Right lobe of liver (tissue), 6 donors: ENCODE results near the gene MYH9. TPM values are rescaled to one million over a fixed set of nuclear protein-coding genes. Genes with fewer than 3 reads are reported as not detected.

ENCODE experiments used
- ATAC-seq, 4 donors: fragments of 200-7000 bp; cut with Tn5 transposase; one replicate each; pipeline ENCODE4 v1.9.1; 2020; ENCODE audit warnings: mild to moderate bottlenecking in 4 of 4, moderate library complexity in 4 of 4
- DNase-seq, 3 donors: peaks; one replicate each; pipeline ENCODE4 v3.0.0-alpha.2; 2020
- H3K27ac ChIP-seq, 3 donors: fragments of 200-600 bp; one replicate each; pipeline ENCODE4 v1.8.0; 2022
- H3K27me3 ChIP-seq, 2 donors: fragments of 200-600 bp; one replicate each; pipeline ENCODE4 v1.8.0; 2022
- H3K36me3 ChIP-seq, 4 donors: fragments of 200-600 bp; sonication (generic) in 1 of 4; one replicate each; pipeline versions ENCODE4 v1.5.1 to v1.8.0; 2017 to 2022; ENCODE audit warnings: control low read depth in 1 of 4
- H3K4me1 ChIP-seq, 4 donors: fragments of 200-600 bp; sonication (generic) in 1 of 4; one replicate each; pipeline versions ENCODE4 v1.5.1 to v1.8.0; 2017 to 2022; ENCODE audit warnings: control low read depth in 1 of 4
- H3K4me3 ChIP-seq, 3 donors: fragments of 200-600 bp; one replicate each; pipeline ENCODE4 v1.8.0; 2022
- H3K9me3 ChIP-seq, 4 donors: fragments of 200-600 bp; sonication (generic) in 1 of 4; one replicate each; pipeline versions ENCODE4 v1.5.1 to v1.8.0; 2017 to 2022; ENCODE audit warnings: control low read depth in 1 of 4
- CTCF ChIP-seq, 4 donors: fragments of 200-600 bp in 3 of 4; fragments of 450-650 bp in 1 of 4; IDR thresholded peaks; one replicate each; pipeline versions ENCODE4 v1.5.1 to v1.8.0; 2016 to 2022; ENCODE audit warnings: antibody characterized with exemption in 4 of 4, mild to moderate bottlenecking in 2 of 4
- POLR2A ChIP-seq: fragments of 450-650 bp; IDR thresholded peaks from one replicate; pipeline ENCODE4 v1.6.1; 2017; ENCODE audit warnings: antibody characterized with exemption, mild to moderate bottlenecking
- WGBS: methylation state at CpG from one replicate; pipeline ENCODE4 v1.1.6; 2018; ENCODE audit warnings: low coverage, low lambda C conversion rate; ENCODE audit not compliant: insufficient coverage; ENCODE audit errors: missing lambda C conversion rate; 5-methylcytosine and 5-hydroxymethylcytosine counted together
- intact Hi-C, 2 donors: fragments of 100-400 bp; cut with DNase I; formaldehyde crosslinking; loops; one replicate each; pipeline versions ENCODE4 v1.11.2 to v1.14.1; 2022
- total RNA-seq, 6 experiments: library from RNA; depleted of rRNA in 2 of 6; stranded (reverse); fragments of >200 nt in 2 of 6; fragmentation: NEBNext Ultra II Directional in 3 of 6; extraction: Animal tissue kit (Norgen Biotek cat#: 25700) in 3 of 6; gene quantifications; one replicate each; pipeline versions ENCODE4 v1.1.0 to v1.2.4, GENCODE V29; 2016 to 2023
- donor health status: DM: no; HTN: yes; CAD: no.
- donor health status: DM: no; HTN: no; CAD: no.
- donor health status: DM: no; HTN: no; CAD: no.
- donor health status: DM: no; HTN: yes; CAD: no.
- donor health status: DM: no; HTN: yes; CAD: no.

Gene MYH9
- total RNA-seq, 6 experiments from 2014 or later = 168 to 435 (median 222) TPM

DNA sequence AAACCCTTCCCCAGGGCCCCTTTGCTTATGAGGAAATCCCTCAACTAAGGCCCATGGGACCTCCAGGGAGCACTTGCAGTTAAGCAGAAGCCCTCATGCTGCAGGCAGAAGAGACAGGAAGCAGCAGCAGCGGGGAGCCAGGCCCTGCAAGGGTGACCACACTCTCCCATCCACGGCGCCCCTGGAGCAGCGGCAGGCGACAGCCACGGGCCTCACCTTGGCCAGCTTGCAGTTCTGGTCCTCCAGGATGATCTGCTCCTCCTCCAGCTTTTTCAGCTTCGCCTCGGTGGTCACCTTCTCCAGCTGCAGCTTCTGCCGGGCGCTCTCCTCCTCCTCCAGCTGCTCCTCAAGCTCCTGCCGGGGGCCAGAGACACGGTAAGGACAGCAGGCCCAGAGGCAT lies 87.9 kb downstream of the MYH9 start:
- DNase-seq (no peak), ATAC-seq (no peak)
- TF ChIP-seq POLR2A = no peak
- TF ChIP-seq CTCF (IDR thresholded peaks at IDR 0.05) = no peak
- 80% methylated on average over 1 of the region's 12 CpGs for WGBS
- no peak overlapping the region for H3K4me3 ChIP-seq
- peaks cover 45 to 97% (median 72%) of the 10 kb centered on the region in 4 donors for H3K36me3 ChIP-seq
- intact Hi-C loops = loop anchor here (5.0 kb wide), 1 partner anchor 172 kb away; no protein-coding TSS in a partner anchor
- peaks cover 0 to 20% (median 6%) of the 10 kb centered on the region in 4 donors for H3K4me1 ChIP-seq
- H3K27me3 ChIP-seq = no peaks in the 10 kb centered on the region
- no peaks in the 10 kb centered on the region for H3K9me3 ChIP-seq
- peak overlapping the region in 1 of 3 donors; percentile 51 for H3K27ac ChIP-seq

GRCh38 chr22:36299295-36299694 lies 88.5 kb downstream of the MYH9 start:
- Histone ChIP-seq H3K4me1 (peaks cover 0 to 20% (median 6%) of the 10 kb centered on the region in 4 donors), H3K27me3 (no peaks in the 10 kb centered on the region), H3K9me3 (no peaks in the 10 kb centered on the region), H3K36me3 (peaks cover 52 to 97% (median 73%) of the 10 kb centered on the region in 4 donors), H3K4me3 (no peak overlapping the region), H3K27ac (peak overlapping the region in 2 of 3 donors; percentile 29 to 51)
- intact Hi-C loops = loop anchor here in 1 of 2 donors (5.0 kb wide), 1 partner anchor 173 kb away; no protein-coding TSS in a partner anchor
- no peak for TF ChIP-seq CTCF (IDR thresholded peaks at IDR 0.05)
- TF ChIP-seq POLR2A = no peak
- ATAC-seq (no peak), DNase-seq (no peak)
- WGBS = no CpG with 5 or more reads among the region's 14 CpGs

DNA sequence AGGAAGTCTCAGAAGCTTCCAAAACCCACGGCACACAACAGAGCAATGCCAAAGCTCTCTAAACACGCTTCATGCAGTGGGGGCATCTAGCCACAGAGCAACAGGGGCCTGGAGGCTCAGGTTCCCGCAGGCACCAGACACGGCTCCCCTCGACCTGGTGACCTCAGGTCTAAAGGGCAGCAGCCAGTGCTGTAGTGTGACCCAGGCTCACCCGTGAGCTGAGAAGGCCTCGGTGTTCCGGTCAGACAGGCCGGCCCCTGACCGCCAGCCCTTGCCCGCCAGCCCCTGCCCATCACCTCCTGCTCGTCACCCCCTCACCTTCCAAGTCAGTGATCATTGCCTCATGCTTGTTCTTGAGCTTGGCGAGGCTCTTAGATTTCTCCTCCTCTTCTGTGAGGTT lies 89.2 kb downstream of the MYH9 start:
- WGBS = 20% methylated on average over 1 of the region's 13 CpGs
- DNase-seq (peak in 2 of 3 donors; percentile 73 to 82), ATAC-seq (peak; percentile 26 to 80 (median 78))
- intact Hi-C loops = loop anchor here in 1 of 2 donors (5.0 kb wide), 1 partner anchor 174 kb away; no protein-coding TSS in a partner anchor
- no peak for TF ChIP-seq CTCF (IDR thresholded peaks at IDR 0.05)
- TF ChIP-seq POLR2A = no peak
- Histone ChIP-seq H3K27me3 (no peaks in the 10 kb centered on the region), H3K4me1 (peaks cover 0 to 15% (median 6%) of the 10 kb centered on the region in 4 donors), H3K27ac (peak overlapping the region in 2 of 3 donors; percentile 29 to 51), H3K4me3 (no peak overlapping the region), H3K36me3 (peaks cover 55 to 98% (median 76%) of the 10 kb centered on the region in 4 donors), H3K9me3 (no peaks in the 10 kb centered on the region)

DNA sequence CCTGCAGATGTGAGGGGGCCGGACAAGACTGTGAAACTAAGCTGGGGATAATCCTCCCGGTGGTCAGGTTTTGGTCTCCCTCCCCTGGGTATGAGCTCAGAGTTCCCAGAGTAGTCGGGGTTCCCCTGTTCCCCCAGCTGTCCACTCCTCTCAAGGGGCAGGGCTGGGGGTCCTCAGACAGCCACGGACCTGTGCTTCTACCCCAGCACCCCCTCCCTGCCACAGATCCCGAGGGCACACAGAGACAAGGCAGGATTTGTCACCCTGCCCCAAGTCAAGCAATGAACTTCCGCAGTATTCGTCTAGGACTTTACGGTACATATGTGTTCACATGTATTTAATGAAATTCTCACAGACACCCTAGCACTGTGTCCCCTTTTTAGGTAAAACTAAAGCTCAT lies 89.6 kb downstream of the MYH9 start:
- DNase-seq (no peak), ATAC-seq (no peak)
- Histone ChIP-seq H3K9me3 (no peaks in the 10 kb centered on the region), H3K4me1 (peaks cover 0 to 14% (median 6%) of the 10 kb centered on the region in 4 donors), H3K36me3 (peaks cover 55 to 100% (median 79%) of the 10 kb centered on the region in 4 donors), H3K4me3 (no peak overlapping the region), H3K27me3 (no peaks in the 10 kb centered on the region), H3K27ac (peak overlapping the region in 1 of 3 donors; percentile 51)
- no peak for TF ChIP-seq CTCF (IDR thresholded peaks at IDR 0.05)
- no peak for TF ChIP-seq POLR2A
- 67% methylated on average over 3 of the region's 8 CpGs for WGBS
- intact Hi-C loops = loop anchor here in 1 of 2 donors (5.0 kb wide), 1 partner anchor 174 kb away; no protein-coding TSS in a partner anchor
